Keratinocyte (primary cell): ENCODE results near the gene GRAMD1A. TPM values are rescaled to one million over a fixed set of nuclear protein-coding genes. Genes with fewer than 3 reads are reported as not detected.

ENCODE experiments used
- DNase-seq: peaks from one replicate; pipeline ENCODE4 v3.0.0-alpha.2; 2011; ENCODE audit warnings: low read depth, missing footprints, low spot score
- FAIRE-seq: peaks from 2 replicates; lab custom pipeline; 2011; peaks lifted over from hg19 to GRCh38; lab: Jason Lieb, UNC
- H2AFZ ChIP-seq: 2 replicates; pipeline ENCODE4 v1.6.0; 2012; ENCODE audit warnings: low read length, control low read depth, inconsistent platforms; ENCODE audit not compliant: control insufficient read depth
- H3K27ac ChIP-seq: 2 replicates; pipeline ENCODE4 v1.5.1; 2011; ENCODE audit warnings: low read length; ENCODE audit not compliant: control insufficient read depth, insufficient read depth
- H3K27me3 ChIP-seq: 3 replicates; pipeline ENCODE4 v1.6.0; 2011; ENCODE audit warnings: low read length; ENCODE audit not compliant: control insufficient read depth, insufficient read depth; ENCODE audit errors: extremely low read depth
- H3K36me3 ChIP-seq, 2 experiments: 2 replicates in 1 of 2; 3 replicates in 1 of 2; pipeline ENCODE4 v1.5.1; 2011; ENCODE audit warnings: low read length in 2 of 2, mild to moderate bottlenecking in 1 of 2; ENCODE audit not compliant: control insufficient read depth in 2 of 2, insufficient read depth in 2 of 2; ENCODE audit errors: extremely low read depth in 1 of 2
- H3K4me1 ChIP-seq: 3 replicates; pipeline ENCODE4 v1.5.1; 2011; ENCODE audit warnings: low read length; ENCODE audit not compliant: control insufficient read depth, insufficient read depth; ENCODE audit errors: extremely low read depth
- H3K4me2 ChIP-seq: 3 replicates; pipeline ENCODE4 v1.6.0; 2011; ENCODE audit warnings: low read depth, low read length; ENCODE audit not compliant: control insufficient read depth, insufficient read depth; ENCODE audit errors: extremely low read depth
- H3K4me3 ChIP-seq, 3 experiments: fragments of 200-600 bp in 1 of 3; sonication (generic) in 1 of 3; 2 replicates in 2 of 3; 3 replicates in 1 of 3; pipeline ENCODE4 v1.5.1; 2011 to 2016; ENCODE audit warnings: low read length in 3 of 3, mild to moderate bottlenecking in 3 of 3, control low read depth in 2 of 3, inconsistent platforms in 1 of 3, low read depth in 1 of 3, mixed read lengths in 1 of 3, mixed run types in 1 of 3, moderate library complexity in 1 of 3; ENCODE audit not compliant: control insufficient read depth in 2 of 3, insufficient read depth in 2 of 3; ENCODE audit errors: extremely low read depth in 1 of 3
- H3K79me2 ChIP-seq: 2 replicates; pipeline ENCODE4 v1.6.0; 2012; ENCODE audit warnings: low read length; ENCODE audit not compliant: control insufficient read depth, insufficient read depth
- H3K9ac ChIP-seq: 3 replicates; pipeline ENCODE4 v1.6.0; 2011; ENCODE audit warnings: low read length; ENCODE audit not compliant: control insufficient read depth, insufficient read depth; ENCODE audit errors: extremely low read depth
- H3K9me1 ChIP-seq: 3 replicates; pipeline ENCODE4 v1.6.0; 2011; ENCODE audit warnings: low read length; ENCODE audit not compliant: control insufficient read depth, insufficient read depth; ENCODE audit errors: extremely low read depth
- H3K9me3 ChIP-seq: 2 replicates; pipeline ENCODE4 v1.5.1; 2012; ENCODE audit warnings: low read depth, low read length; ENCODE audit not compliant: control insufficient read depth
- H4K20me1 ChIP-seq: 3 replicates; pipeline ENCODE4 v1.6.0; 2011; ENCODE audit warnings: low read length; ENCODE audit not compliant: control insufficient read depth, insufficient read depth; ENCODE audit errors: extremely low read depth
- EZH2 ChIP-seq: IDR thresholded peaks from one replicate; pipeline ENCODE4 v1.6.1; 2012; ENCODE audit warnings: inconsistent platforms, mild to moderate bottlenecking, low read length, moderate library complexity
- dilution Hi-C: fragments of 300-500 bp; cut with MboI; formaldehyde crosslinking; loops from one replicate; pipeline ENCODE4 v1.7.0; 2020; ENCODE audit warnings: low sequenced_read_pairs; ENCODE audit not compliant: extremely low pct_ligation_motif_present
- polyA plus RNA-seq, 5 experiments: library from polyadenylated mRNA; depleted of rRNA in 3 of 5; stranded (reverse) in 3 of 5; stranded (forward) in 1 of 5; unstranded in 1 of 5; fragments of >200 nt; gene quantifications; 1 replicate in 1 of 5; 2 replicates in 3 of 5; 3 replicates in 1 of 5; pipeline versions ENCODE4 v1.2.1 to v1.2.3, GENCODE V29; 2011 to 2012; ENCODE audit warnings: missing spikeins in 2 of 5, low read depth in 1 of 5, low replicate concordance in 1 of 5
- TF ChIP-seq, protein P1 (sequence below), 3 experiments: IDR thresholded peaks in 1 of 3; conservative IDR thresholded peaks in 1 of 3; optimal IDR thresholded peaks in 1 of 3; 2 replicates in 2 of 3; 3 replicates in 1 of 3; pipeline versions ENCODE3 to v1.5.1; 2011; ENCODE audit warnings: low read length in 3 of 3, mild to moderate bottlenecking in 3 of 3, moderate library complexity in 2 of 3, control low read depth in 1 of 3, inconsistent platforms in 1 of 3; ENCODE audit not compliant: insufficient read depth in 2 of 3; ENCODE audit errors: extremely low read depth in 1 of 3

The GRAMD1A gene
- polyA plus RNA-seq, 1 donor (not counting 4 experiments of a cell fraction or from before 2014, with no cell fraction given) = 24.6 TPM

DNA sequence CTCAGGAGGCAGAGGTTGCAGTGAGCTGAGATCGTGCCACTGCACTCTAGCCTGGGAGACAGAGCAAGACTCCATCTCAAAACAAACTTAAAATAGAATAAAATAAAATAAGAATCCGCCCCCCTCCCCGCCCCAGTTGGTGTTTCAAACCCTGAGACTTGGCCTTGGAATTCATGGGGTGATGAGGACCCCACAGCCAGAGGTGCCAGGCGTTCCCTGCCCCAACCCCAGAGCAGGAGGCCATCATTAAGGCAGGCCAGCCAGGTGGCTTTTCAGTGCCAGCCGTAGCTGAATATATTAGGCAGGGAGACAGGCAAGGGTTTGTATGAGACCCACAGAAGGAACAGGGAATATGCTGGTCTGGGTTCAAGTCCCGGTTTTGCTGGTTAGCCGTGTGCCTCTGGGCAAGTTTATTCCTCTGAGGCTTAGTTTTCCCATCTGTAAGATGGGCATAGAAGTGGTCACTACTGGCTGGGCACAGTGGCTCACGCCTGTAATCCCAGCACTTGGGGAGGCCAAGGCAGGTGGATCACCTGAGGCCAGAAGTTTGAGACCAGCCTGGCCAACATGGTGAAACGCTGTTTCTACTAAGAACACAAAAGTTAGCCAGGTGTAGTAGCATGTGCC lies 53.7 kb downstream of the GRAMD1A start:
- H3K4me2 ChIP-seq = no peak overlapping the region
- no peak for FAIRE-seq
- TF ChIP-seq EZH2 = no peak
- TF ChIP-seq, protein P1, sequence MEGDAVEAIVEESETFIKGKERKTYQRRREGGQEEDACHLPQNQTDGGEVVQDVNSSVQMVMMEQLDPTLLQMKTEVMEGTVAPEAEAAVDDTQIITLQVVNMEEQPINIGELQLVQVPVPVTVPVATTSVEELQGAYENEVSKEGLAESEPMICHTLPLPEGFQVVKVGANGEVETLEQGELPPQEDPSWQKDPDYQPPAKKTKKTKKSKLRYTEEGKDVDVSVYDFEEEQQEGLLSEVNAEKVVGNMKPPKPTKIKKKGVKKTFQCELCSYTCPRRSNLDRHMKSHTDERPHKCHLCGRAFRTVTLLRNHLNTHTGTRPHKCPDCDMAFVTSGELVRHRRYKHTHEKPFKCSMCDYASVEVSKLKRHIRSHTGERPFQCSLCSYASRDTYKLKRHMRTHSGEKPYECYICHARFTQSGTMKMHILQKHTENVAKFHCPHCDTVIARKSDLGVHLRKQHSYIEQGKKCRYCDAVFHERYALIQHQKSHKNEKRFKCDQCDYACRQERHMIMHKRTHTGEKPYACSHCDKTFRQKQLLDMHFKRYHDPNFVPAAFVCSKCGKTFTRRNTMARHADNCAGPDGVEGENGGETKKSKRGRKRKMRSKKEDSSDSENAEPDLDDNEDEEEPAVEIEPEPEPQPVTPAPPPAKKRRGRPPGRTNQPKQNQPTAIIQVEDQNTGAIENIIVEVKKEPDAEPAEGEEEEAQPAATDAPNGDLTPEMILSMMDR (optimal IDR thresholded peaks at IDR 0.05 in 1 of 3, IDR thresholded peaks at IDR 0.05 in 1 of 3, conservative IDR thresholded peaks at IDR 0.05 in 1 of 3; ENCODE audit: extremely low read depth in 1 of 3, insufficient read depth in 2 of 3, low read length in 3 of 3) = no peak
- H4K20me1 ChIP-seq = no peaks in the 10 kb centered on the region
- H2AFZ ChIP-seq = no peak overlapping the region
- no peaks in the 10 kb centered on the region for H3K9me1 ChIP-seq
- no peak overlapping the region for H3K27ac ChIP-seq
- dilution Hi-C loops = no loop called here
- no peaks in the 10 kb centered on the region for H3K9me3 ChIP-seq
- no peak for DNase-seq
- H3K4me3 ChIP-seq = no peak overlapping the region
- no peaks in the 10 kb centered on the region for H3K27me3 ChIP-seq
- no peak overlapping the region for H3K9ac ChIP-seq
- H3K4me1 ChIP-seq = no peaks in the 10 kb centered on the region
- H3K79me2 ChIP-seq = no peaks in the 10 kb centered on the region
- no peaks in the 10 kb centered on the region for H3K36me3 ChIP-seq

DNA sequence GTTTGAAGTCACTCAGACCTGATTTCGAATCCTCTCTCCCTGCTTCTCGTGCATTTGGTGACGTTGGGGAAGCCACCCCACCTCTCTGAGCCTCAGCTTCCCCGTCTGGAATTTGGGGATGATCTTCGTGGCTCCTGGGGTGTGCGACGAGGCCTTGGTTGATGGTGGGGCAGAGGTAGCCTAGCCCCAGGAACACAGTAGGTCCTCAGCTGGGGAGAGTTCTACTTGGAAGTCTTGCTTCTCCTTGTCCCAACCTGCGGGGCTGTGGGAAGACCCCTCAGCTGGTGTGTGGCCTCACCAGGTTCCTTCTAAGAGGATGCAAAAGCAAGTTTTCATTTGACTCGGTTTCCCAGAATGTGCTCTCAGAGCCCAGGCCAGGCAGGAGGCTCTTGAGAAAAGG lies 54.5 kb downstream of the GRAMD1A start:
- H3K4me1 ChIP-seq = no peaks in the 10 kb centered on the region

More for the DNA sequence above, 54.5 kb downstream of the GRAMD1A start:
- Histone ChIP-seq H3K9ac (no peak overlapping the region), H3K9me3 (no peaks in the 10 kb centered on the region), H3K4me3 (no peak overlapping the region), H3K9me1 (no peaks in the 10 kb centered on the region), H3K27me3 (no peaks in the 10 kb centered on the region), H3K27ac (no peak overlapping the region), H3K79me2 (no peaks in the 10 kb centered on the region), H2AFZ (no peak overlapping the region), H3K4me2 (no peak overlapping the region), H3K36me3 (no peaks in the 10 kb centered on the region), H4K20me1 (no peaks in the 10 kb centered on the region)
- TF ChIP-seq, protein P1 (optimal IDR thresholded peaks at IDR 0.05 in 1 of 3, IDR thresholded peaks at IDR 0.05 in 1 of 3, conservative IDR thresholded peaks at IDR 0.05 in 1 of 3; ENCODE audit: extremely low read depth in 1 of 3, insufficient read depth in 2 of 3, low read length in 3 of 3) = no peak
- dilution Hi-C loops = no loop called here
- no peak for FAIRE-seq
- DNase-seq = no peak
